Activated CD4-positive, alpha-beta T cell treated with anti-CD3 and anti-CD28 coated beads, Interleukin-2, amount 10 ng/mL, durations not matched to agents 24 days and 14 days (primary cell): ENCODE results near the gene PTPRQ. TPM values are rescaled to one million over a fixed set of nuclear protein-coding genes. Genes with fewer than 3 reads are reported as not detected.

Experiments used
- DNase-seq: peaks from one replicate; pipeline ENCODE4 v3.0.0; 2022
- H3K27ac Mint-ChIP-seq: one replicate; pipeline ENCODE4 v1.8.0; 2022; ENCODE audit warnings: mild to moderate bottlenecking, mixed read lengths
- H3K27me3 Mint-ChIP-seq: one replicate; pipeline ENCODE4 v1.8.0; 2022; ENCODE audit warnings: mixed read lengths
- H3K36me3 Mint-ChIP-seq: one replicate; pipeline ENCODE4 v1.8.0; 2022; ENCODE audit warnings: low read depth, mild to moderate bottlenecking, mixed read lengths
- H3K4me1 Mint-ChIP-seq: one replicate; pipeline ENCODE4 v1.8.0; 2021; ENCODE audit warnings: mixed read lengths
- H3K4me3 Mint-ChIP-seq: one replicate; pipeline ENCODE4 v1.8.0; 2022; ENCODE audit warnings: mild to moderate bottlenecking, moderate library complexity, mixed read lengths
- H3K9me3 Mint-ChIP-seq: one replicate; pipeline ENCODE4 v1.8.0; 2021; ENCODE audit warnings: mixed read lengths
- intact Hi-C: fragments of 100-400 bp; cut with micrococcal nuclease; formaldehyde crosslinking; loops from one replicate; pipeline ENCODE4 v1.15.1; 2023
- total RNA-seq: library from RNA; stranded (reverse); gene quantifications from 2 replicates; pipeline ENCODE4 v1.2.3, GENCODE V29; 2022

Gene PTPRQ
- total RNA-seq, 1 donor from 2014 or later, result not detected

DNA sequence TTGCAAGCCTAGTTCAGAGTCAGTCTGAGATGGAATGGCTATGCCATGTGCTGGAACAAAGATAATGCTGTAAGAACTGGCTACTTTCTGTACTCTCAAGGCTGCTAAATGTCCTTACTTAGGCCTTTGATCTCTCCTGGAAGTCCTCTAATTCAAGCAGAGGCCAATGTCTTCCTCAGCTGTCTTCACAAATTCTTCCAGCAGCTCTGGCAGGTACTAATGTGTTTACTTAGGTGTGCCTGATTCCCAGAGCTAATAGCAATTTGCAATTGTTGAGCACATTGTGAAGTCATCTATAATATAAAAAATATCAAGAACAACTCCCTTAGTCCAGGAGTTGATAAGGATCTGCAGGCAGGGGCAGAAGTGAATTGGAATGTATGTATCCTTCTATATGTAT, 268.8 kb downstream of the PTPRQ start:
- H3K36me3 Mint-ChIP-seq, result no peaks in the 10 kb centered on the region
- peaks cover 56% of the 10 kb centered on the region for H3K27me3 Mint-ChIP-seq
- intact Hi-C loops, result no loop called here
- H3K4me1 Mint-ChIP-seq, result peaks cover 1% of the 10 kb centered on the region
- DNase-seq, result no peak
- H3K4me3 Mint-ChIP-seq, result no peak overlapping the region
- H3K9me3 Mint-ChIP-seq, result peaks cover 3% of the 10 kb centered on the region
- H3K27ac Mint-ChIP-seq, result no peak overlapping the region

DNA sequence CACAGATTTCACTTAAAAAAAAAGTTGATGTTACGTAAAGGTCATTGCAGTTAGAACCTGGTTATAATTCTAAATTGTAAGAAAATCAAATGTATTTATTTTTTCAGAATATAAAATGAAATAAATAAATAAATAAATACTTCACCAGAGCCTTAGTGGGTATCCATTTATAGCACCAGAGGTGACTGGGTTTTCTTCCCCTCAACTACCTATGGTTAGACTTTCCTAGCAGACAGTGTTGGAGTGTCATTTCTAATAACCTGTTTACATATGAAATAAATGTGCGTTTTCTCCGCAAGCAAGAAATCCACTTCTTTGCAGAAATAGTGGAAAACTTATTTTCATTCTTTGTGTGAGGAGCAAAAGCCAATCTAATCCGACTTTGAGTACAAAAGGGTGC, 269.4 kb downstream of the PTPRQ start:
- H3K4me1 Mint-ChIP-seq, result peaks cover 1% of the 10 kb centered on the region
- no peak overlapping the region for H3K27ac Mint-ChIP-seq
- intact Hi-C loops, result no loop called here
- DNase-seq, result no peak
- H3K36me3 Mint-ChIP-seq, result no peaks in the 10 kb centered on the region
- peaks cover 57% of the 10 kb centered on the region for H3K27me3 Mint-ChIP-seq
- peaks cover 3% of the 10 kb centered on the region for H3K9me3 Mint-ChIP-seq
- H3K4me3 Mint-ChIP-seq, result no peak overlapping the region

DNA sequence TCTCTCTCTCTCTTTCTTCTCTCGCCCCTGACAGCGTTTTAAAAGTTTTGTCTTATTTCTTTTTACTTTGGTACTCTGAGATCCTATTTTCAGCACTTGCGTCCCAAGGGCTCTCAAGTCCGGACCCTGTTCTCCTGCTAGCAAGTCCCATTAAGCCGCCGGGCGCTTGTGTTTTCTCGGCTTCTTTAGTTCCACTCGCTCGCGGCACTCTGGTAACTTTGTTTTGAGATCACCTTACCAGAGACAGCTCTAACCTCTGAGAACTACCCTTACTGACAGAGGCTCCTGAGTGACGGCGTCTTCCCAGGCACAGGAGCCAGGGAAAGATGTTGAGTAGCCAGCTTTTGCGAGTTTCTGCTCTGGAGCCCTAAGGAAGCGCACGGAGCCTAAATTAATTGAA, 270.0 kb downstream of the PTPRQ start:
- H3K4me3 Mint-ChIP-seq, result no peak overlapping the region
- no peak for DNase-seq
- peaks cover 3% of the 10 kb centered on the region for H3K9me3 Mint-ChIP-seq
- peaks cover 1% of the 10 kb centered on the region for H3K4me1 Mint-ChIP-seq
- no peaks in the 10 kb centered on the region for H3K36me3 Mint-ChIP-seq
- H3K27ac Mint-ChIP-seq, result no peak overlapping the region
- peaks cover 51% of the 10 kb centered on the region for H3K27me3 Mint-ChIP-seq
- intact Hi-C loops, result no loop called here

GRCh38 chr12:80714846-80715245, 270.8 kb downstream of the PTPRQ start:
- DNase-seq, result no peak
- peaks cover 1% of the 10 kb centered on the region for H3K4me1 Mint-ChIP-seq
- intact Hi-C loops, result no loop called here
- H3K36me3 Mint-ChIP-seq, result no peaks in the 10 kb centered on the region
- H3K27ac Mint-ChIP-seq, result no peak overlapping the region
- H3K9me3 Mint-ChIP-seq, result peaks cover 3% of the 10 kb centered on the region
- H3K4me3 Mint-ChIP-seq, result no peak overlapping the region
- peaks cover 46% of the 10 kb centered on the region for H3K27me3 Mint-ChIP-seq

- Mint-ChIP-seq H3K4me3 (no peak overlapping the region), H3K27me3 (peaks cover 39% of the 10 kb centered on the region), H3K27ac (no peak overlapping the region), H3K36me3 (no peaks in the 10 kb centered on the region), H3K9me3 (peaks cover 3% of the 10 kb centered on the region), H3K4me1 (no peaks in the 10 kb centered on the region)
- intact Hi-C loops, result no loop called here
- no peak for DNase-seq
These were observed 271.7 kb downstream of the PTPRQ start for GRCh38 chr12:80715713-80716249.

GRCh38 chr12:80716696-80717469, 272.8 kb downstream of the PTPRQ start, which contains the start of gene MYF5:
Gene MYF5 (plus strand): TSS chr12:80716912. CDS start chr12:80717064, 152 bp downstream.
- Mint-ChIP-seq H3K36me3 (no peaks in the 10 kb centered on the region), H3K27me3 (peaks cover 37% of the 10 kb centered on the region), H3K9me3 (peaks cover 3% of the 10 kb centered on the region), H3K27ac (no peak within 1 kb of the TSS), H3K4me3 (no peak within 1 kb of the TSS), H3K4me1 (no peaks in the 10 kb centered on the region)
- no peak for DNase-seq
- intact Hi-C loops, result no loop called here

- no peak for DNase-seq
- H3K36me3 Mint-ChIP-seq, result no peaks in the 10 kb centered on the region
- intact Hi-C loops, result no loop called here
- no peak overlapping the region for H3K27ac Mint-ChIP-seq
- peaks cover 37% of the 10 kb centered on the region for H3K27me3 Mint-ChIP-seq
- peaks cover 3% of the 10 kb centered on the region for H3K9me3 Mint-ChIP-seq
- no peak overlapping the region for H3K4me3 Mint-ChIP-seq
- H3K4me1 Mint-ChIP-seq, result no peaks in the 10 kb centered on the region
These were observed 273.8 kb downstream of the PTPRQ start for GRCh38 chr12:80717856-80718255.

DNA sequence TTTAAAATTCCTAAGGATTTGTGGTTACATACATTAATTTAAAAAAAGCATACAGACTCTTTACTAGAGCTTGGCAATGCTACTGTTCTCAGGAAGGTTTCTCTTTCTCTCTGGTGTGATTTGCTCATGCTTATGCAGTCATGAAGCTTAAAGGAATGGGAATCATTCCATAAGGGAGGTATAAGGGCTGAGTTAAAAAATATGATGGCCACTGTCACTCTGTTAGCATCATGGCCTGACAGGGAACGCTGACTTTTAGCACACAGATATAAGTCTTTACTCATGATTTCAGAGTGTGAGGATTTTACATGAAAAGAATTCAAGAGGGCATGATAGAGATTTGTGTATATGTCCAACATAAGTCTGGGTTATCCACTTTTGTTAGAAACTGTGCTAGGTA, 276.5 kb downstream of the PTPRQ start:
- H3K4me1 Mint-ChIP-seq, result no peaks in the 10 kb centered on the region
- DNase-seq, result no peak
- H3K27ac Mint-ChIP-seq, result no peak overlapping the region
- H3K9me3 Mint-ChIP-seq, result no peaks in the 10 kb centered on the region
- no peaks in the 10 kb centered on the region for H3K36me3 Mint-ChIP-seq
- no peak overlapping the region for H3K4me3 Mint-ChIP-seq
- intact Hi-C loops, result no loop called here
- peaks cover 16% of the 10 kb centered on the region for H3K27me3 Mint-ChIP-seq

- peaks cover 8% of the 10 kb centered on the region for H3K27me3 Mint-ChIP-seq
- no peak overlapping the region for H3K4me3 Mint-ChIP-seq
- DNase-seq, result no peak
- H3K36me3 Mint-ChIP-seq, result no peaks in the 10 kb centered on the region
- H3K27ac Mint-ChIP-seq, result no peak overlapping the region
- no peaks in the 10 kb centered on the region for H3K4me1 Mint-ChIP-seq
- intact Hi-C loops, result no loop called here
- H3K9me3 Mint-ChIP-seq, result no peaks in the 10 kb centered on the region
These were observed 277.3 kb downstream of the PTPRQ start for GRCh38 chr12:80721326-80721725.
